NCI-H446 treated with DMSO at 0.1 percent for 48 hours (cell line): ENCODE results near the gene ZNF423.

ENCODE experiments used
- DNase-seq: peaks from one replicate; lab custom pipeline; 2025; lab: John Stamatoyannopoulos, UW

ZNF423 gene

GRCh38 chr16:49622421-49623402, 233.2 kb downstream of the ZNF423 start:
- DNase-seq, result no peak

GRCh38 chr16:49622084-49622390, 233.9 kb downstream of the ZNF423 start:
- no peak for DNase-seq

- DNase-seq, result no peak
Measured at GRCh38 chr16:49621241-49622083, 234.4 kb downstream of the ZNF423 start.

GRCh38 chr16:49620869-49621240, 235.1 kb downstream of the ZNF423 start:
- DNase-seq, result no peak

GRCh38 chr16:49620158-49620868, 235.6 kb downstream of the ZNF423 start:
- DNase-seq, result no peak

GRCh38 chr16:49619811-49620157, 236.1 kb downstream of the ZNF423 start:
- no peak for DNase-seq

- DNase-seq, result no peak
Measured at GRCh38 chr16:49618955-49619354, 237.0 kb downstream of the ZNF423 start.

- no peak for DNase-seq
Measured at GRCh38 chr16:49617710-49618330, 238.1 kb downstream of the ZNF423 start.

- DNase-seq, result no peak
Measured at GRCh38 chr16:49617016-49617629, 238.8 kb downstream of the ZNF423 start.

- DNase-seq, result no peak
Measured at GRCh38 chr16:49615576-49615975, 240.3 kb downstream of the ZNF423 start.

GRCh38 chr16:49610983-49611382, 244.9 kb downstream of the ZNF423 start:
- DNase-seq, result no peak

GRCh38 chr16:49608779-49609178, 247.1 kb downstream of the ZNF423 start:
- no peak for DNase-seq

- DNase-seq, result no peak
Measured at GRCh38 chr16:49608098-49608497, 247.8 kb downstream of the ZNF423 start.

- no peak for DNase-seq
Measured at GRCh38 chr16:49605536-49606254, 250.2 kb downstream of the ZNF423 start.

GRCh38 chr16:49604602-49605001, 251.3 kb downstream of the ZNF423 start:
- no peak for DNase-seq

- no peak for DNase-seq
Measured at GRCh38 chr16:49603956-49604355, 252.0 kb downstream of the ZNF423 start.

GRCh38 chr16:49602976-49603310, 253.0 kb downstream of the ZNF423 start:
- DNase-seq, result no peak

- no peak for DNase-seq
Measured at GRCh38 chr16:49602201-49602975, 253.5 kb downstream of the ZNF423 start.

- DNase-seq, result no peak
Measured at GRCh38 chr16:49601576-49601975, 254.3 kb downstream of the ZNF423 start.

- DNase-seq, result no peak
Measured at GRCh38 chr16:49600976-49601375, 254.9 kb downstream of the ZNF423 start.
